OCI-LY3 (cell line): ENCODE results near the gene ADAP1.

Experiments
- EZH2phosphoT487 ChIP-seq: fragments of 200-600 bp; shearing (Covaris generic); IDR thresholded peaks from 2 replicates; pipeline ENCODE4 v1.6.1; 2018; ENCODE audit warnings: antibody characterized with exemption, mixed run types, low read depth
- TF ChIP-seq, protein P1 (sequence below): fragments of 200-600, 300-600 bp; sonication (generic); IDR thresholded peaks from 2 replicates; pipeline ENCODE4 v1.5.1; 2014; ENCODE audit warnings: antibody characterized with exemption, low read length, low read depth

DNA sequence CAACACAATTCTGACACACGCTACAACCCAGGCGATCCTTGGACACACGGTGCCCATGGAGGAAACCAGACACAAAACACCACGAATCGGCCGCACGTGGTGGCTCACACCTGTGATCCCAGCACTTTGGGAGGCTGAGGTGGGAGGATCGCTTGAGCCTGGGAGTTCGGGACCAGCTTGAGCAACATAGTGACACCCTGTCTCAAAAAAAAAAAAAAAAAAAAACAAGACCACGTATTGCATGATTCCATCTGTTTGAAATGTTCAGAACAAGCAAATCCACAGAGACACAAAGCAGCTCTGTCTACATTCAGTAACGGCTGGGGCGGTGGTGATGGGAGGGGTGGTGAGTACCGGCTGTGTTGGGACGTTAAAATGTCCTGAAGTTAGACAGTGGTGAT is 25.2 kb downstream of the ADAP1 start:
- no peak for TF ChIP-seq EZH2phosphoT487
- TF ChIP-seq, protein P1, sequence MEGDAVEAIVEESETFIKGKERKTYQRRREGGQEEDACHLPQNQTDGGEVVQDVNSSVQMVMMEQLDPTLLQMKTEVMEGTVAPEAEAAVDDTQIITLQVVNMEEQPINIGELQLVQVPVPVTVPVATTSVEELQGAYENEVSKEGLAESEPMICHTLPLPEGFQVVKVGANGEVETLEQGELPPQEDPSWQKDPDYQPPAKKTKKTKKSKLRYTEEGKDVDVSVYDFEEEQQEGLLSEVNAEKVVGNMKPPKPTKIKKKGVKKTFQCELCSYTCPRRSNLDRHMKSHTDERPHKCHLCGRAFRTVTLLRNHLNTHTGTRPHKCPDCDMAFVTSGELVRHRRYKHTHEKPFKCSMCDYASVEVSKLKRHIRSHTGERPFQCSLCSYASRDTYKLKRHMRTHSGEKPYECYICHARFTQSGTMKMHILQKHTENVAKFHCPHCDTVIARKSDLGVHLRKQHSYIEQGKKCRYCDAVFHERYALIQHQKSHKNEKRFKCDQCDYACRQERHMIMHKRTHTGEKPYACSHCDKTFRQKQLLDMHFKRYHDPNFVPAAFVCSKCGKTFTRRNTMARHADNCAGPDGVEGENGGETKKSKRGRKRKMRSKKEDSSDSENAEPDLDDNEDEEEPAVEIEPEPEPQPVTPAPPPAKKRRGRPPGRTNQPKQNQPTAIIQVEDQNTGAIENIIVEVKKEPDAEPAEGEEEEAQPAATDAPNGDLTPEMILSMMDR = no peak
